Amniotic stem cell (primary cell): ENCODE data around the gene SWSAP1.
"Not testable (repeated sequence)": the region's sequence is repeated elsewhere in the genome, so short reads cannot be mapped to it uniquely, and the experiment has no call there.

Experiments
- DNase-seq: peaks from one replicate; lab custom pipeline; 2025; lab: John Stamatoyannopoulos, UW

The SWSAP1 gene

GRCh38 chr19:11378319-11379189 is 4.1 kb downstream of the SWSAP1 start:
- peak; percentile 49 for DNase-seq

GRCh38 chr19:11379269-11379845 is 4.9 kb downstream of the SWSAP1 start:
- DNase-seq, result not testable (repeated sequence)

GRCh38 chr19:11379857-11380350 is 5.4 kb downstream of the SWSAP1 start:
- no peak for DNase-seq

- peak; percentile 94 for DNase-seq
These were observed 6.4 kb downstream of the SWSAP1 start for GRCh38 chr19:11380653-11381537.

- no peak for DNase-seq
These were observed 8.6 kb downstream of the SWSAP1 start for GRCh38 chr19:11382898-11383705.

- no peak for DNase-seq
These were observed 9.2 kb downstream of the SWSAP1 start for GRCh38 chr19:11383706-11384048.

GRCh38 chr19:11384778-11385129 is 10.3 kb downstream of the SWSAP1 start:
- DNase-seq, result no peak

GRCh38 chr19:11387162-11388034 is 12.9 kb downstream of the SWSAP1 start:
- DNase-seq, result no peak

GRCh38 chr19:11390359-11390758 is 15.9 kb downstream of the SWSAP1 start:
- DNase-seq, result no peak

GRCh38 chr19:11390933-11391680 is 16.6 kb downstream of the SWSAP1 start:
- DNase-seq, result no peak

- DNase-seq, result no peak
These were observed 22.7 kb downstream of the SWSAP1 start for GRCh38 chr19:11397089-11397610.

GRCh38 chr19:11399667-11400066 is 25.2 kb downstream of the SWSAP1 start:
- DNase-seq, result no peak

- no peak for DNase-seq
These were observed 26.3 kb downstream of the SWSAP1 start for GRCh38 chr19:11400798-11401197.

GRCh38 chr19:11401808-11402543 is 27.5 kb downstream of the SWSAP1 start:
- no peak for DNase-seq

- DNase-seq, result no peak
These were observed 30.2 kb downstream of the SWSAP1 start for GRCh38 chr19:11404588-11405222.

- no peak for DNase-seq
These were observed 31.6 kb downstream of the SWSAP1 start for GRCh38 chr19:11405846-11406643.

- DNase-seq, result not testable (repeated sequence)
These were observed 32.3 kb downstream of the SWSAP1 start for GRCh38 chr19:11406703-11407236.
